HCT116 (cell line): ENCODE measurements around the gene PPM1F. TPM values are rescaled to one million over a fixed set of nuclear protein-coding genes. Genes with fewer than 3 reads are reported as not detected.

Experiments
- ATAC-seq: fragments of 200-7000 bp; cut with Tn5 transposase; 2 replicates; pipeline ENCODE4 v1.9.1; 2020; ENCODE audit warnings: mild to moderate bottlenecking, moderate library complexity
- BruUV-seq: library from RNA; stranded (reverse); fragments of 400-500 nt; replicated peaks from 2 replicates; lab custom pipeline; 2021; lab: Mats Ljungman, UMichigan
- CTCF ChIA-PET: fragments of 300-600 bp; sonication (Branson Sonifier 250); formaldehyde crosslinking; loops from one replicate; lab custom pipeline; 2021; ENCODE audit warnings: antibody characterized with exemption; lab: Charles Lee
- POLR2A ChIA-PET: fragments of 300-600, 350-600 bp; sonication (Branson Sonifier 250); formaldehyde crosslinking; loops from one replicate; lab custom pipeline; 2021; ENCODE audit warnings: antibody characterized with exemption; lab: Charles Lee
- RAD21 ChIA-PET, 2 experiments: fragments of 300-600 bp; sonication (Branson Sonifier 250); formaldehyde crosslinking; loops; one replicate each; lab custom pipeline; 2023; ENCODE audit warnings: low total read pairs in 2 of 2; ENCODE audit not compliant: uncharacterized antibody in 2 of 2, unreplicated experiment in 2 of 2, low non-redundant PET in 1 of 2; lab: Charles Lee
- DNase-seq: peaks from one replicate; pipeline ENCODE4 v3.0.0-alpha.2; 2010; ENCODE audit warnings: low read depth, low spot score
- H2AFZ ChIP-seq: fragments of 200-600 bp; shearing (Covaris generic), sonication (generic); 2 replicates; pipeline ENCODE4 v1.6.1; 2017; ENCODE audit warnings: low read depth, mixed run types, mixed read lengths, antibody characterized with exemption, low read length; ENCODE audit not compliant: poor library complexity, severe bottlenecking
- H3K27ac ChIP-seq: 2 replicates; pipeline ENCODE4 v1.5.1; 2012; ENCODE audit warnings: low read depth, low read length
- H3K27me3 ChIP-seq: fragments of 200-600 bp; sonication (generic); 2 replicates; pipeline ENCODE4 v1.6.1; 2016; ENCODE audit warnings: mixed run types, low read length, mixed read lengths; ENCODE audit not compliant: insufficient read depth
- H3K36me3 ChIP-seq, 2 experiments: fragments of 200-500 bp in 1 of 2; fragments of 200-600 bp in 1 of 2; sonication (Bioruptor generic) in 1 of 2; sonication (generic) in 1 of 2; 2 replicates each; pipeline versions ENCODE4 v1.5.1 to v1.6.1; 2014 to 2016; ENCODE audit warnings: low read length in 2 of 2, inconsistent platforms in 1 of 2, mixed read lengths in 1 of 2, mixed run types in 1 of 2; ENCODE audit not compliant: insufficient read depth in 2 of 2, control insufficient read depth in 1 of 2
- H3K4me1 ChIP-seq, 2 experiments: fragments of 200-600 bp in 1 of 2; sonication (generic) in 1 of 2; 2 replicates each; pipeline versions ENCODE4 v1.5.1 to v1.6.1; 2012 to 2017; ENCODE audit warnings: low read length in 2 of 2, inconsistent platforms in 1 of 2, mild to moderate bottlenecking in 1 of 2, mixed read lengths in 1 of 2, mixed run types in 1 of 2, moderate library complexity in 1 of 2; ENCODE audit not compliant: insufficient read depth in 2 of 2, control insufficient read depth in 1 of 2
- H3K4me2 ChIP-seq: fragments of 200-600 bp; sonication (generic); 2 replicates; pipeline ENCODE4 v1.6.1; 2017; ENCODE audit warnings: mixed run types, low read length, mixed read lengths
- H3K4me3 ChIP-seq, 2 experiments: fragments of 200-600 bp in 1 of 2; sonication (generic) in 1 of 2; replicated peaks in 1 of 2; 2 replicates each; pipeline ENCODE4 v1.5.1; 2011 to 2016; ENCODE audit warnings: low read length in 2 of 2, control low read depth in 1 of 2, low read depth in 1 of 2, mild to moderate bottlenecking in 1 of 2, mixed read lengths in 1 of 2, mixed run types in 1 of 2
- H3K79me2 ChIP-seq: fragments of 200-600 bp; sonication (generic); 2 replicates; pipeline ENCODE4 v1.6.1; 2017; ENCODE audit warnings: mild to moderate bottlenecking, mixed run types, low read length, moderate library complexity, mixed read lengths; ENCODE audit not compliant: insufficient read depth
- H3K9ac ChIP-seq: fragments of 200-600 bp; sonication (generic); 2 replicates; pipeline ENCODE4 v1.6.1; 2016; ENCODE audit warnings: low read length, mixed read lengths
- H3K9me2 ChIP-seq: fragments of 200-600 bp; sonication (generic), shearing (Covaris generic); 2 replicates; pipeline ENCODE4 v1.6.1; 2017; ENCODE audit warnings: mixed run types, mild to moderate bottlenecking, moderate library complexity; ENCODE audit not compliant: insufficient read depth
- H3K9me3 ChIP-seq, 2 experiments: fragments of 200-500 bp in 1 of 2; fragments of 200-600 bp in 1 of 2; sonication (Bioruptor generic) in 1 of 2; sonication (generic) in 1 of 2; 2 replicates each; pipeline ENCODE4 v1.6.1; 2014 to 2017; ENCODE audit warnings: low read length in 2 of 2, mixed read lengths in 2 of 2, inconsistent platforms in 1 of 2, low read depth in 1 of 2, mild to moderate bottlenecking in 1 of 2, mixed run types in 1 of 2, moderate library complexity in 1 of 2; ENCODE audit not compliant: control insufficient read depth in 1 of 2, insufficient read depth in 1 of 2
- H4K20me1 ChIP-seq: fragments of 200-600 bp; sonication (generic), shearing (Covaris generic); 2 replicates; pipeline ENCODE4 v1.6.1; 2017; ENCODE audit warnings: mixed run types, mild to moderate bottlenecking, moderate library complexity; ENCODE audit not compliant: insufficient read depth
- EGR1 ChIP-seq: IDR thresholded peaks from 2 replicates; pipeline ENCODE4 v1.6.1; 2012; ENCODE audit warnings: low read depth
- RAD21 ChIP-seq: IDR thresholded peaks from 2 replicates; pipeline ENCODE4 v1.6.1; 2012; ENCODE audit warnings: low read depth, mild to moderate bottlenecking
- SIN3A ChIP-seq: IDR thresholded peaks from 2 replicates; pipeline ENCODE4 v1.6.1; 2012; ENCODE audit warnings: low read depth
- intact Hi-C: fragments of 100-400 bp; cut with micrococcal nuclease; formaldehyde crosslinking; loops from 2 replicates; pipeline ENCODE4 v1.10.0; 2022
- total RNA-seq: library from RNA; stranded (reverse); gene quantifications from one replicate; pipeline ENCODE4 v1.2.1, GENCODE V29; 2021; ENCODE audit not compliant: unreplicated experiment
- TF ChIP-seq, protein P1 (sequence below), 3 experiments: fragments of 200-600 bp in 1 of 3; sonication (generic) in 1 of 3; IDR thresholded peaks in 2 of 3; conservative IDR thresholded peaks in 1 of 3; 2 replicates each; pipeline ENCODE4 v1.5.1; 2012 to 2017; ENCODE audit warnings: low read depth in 2 of 3, low read length in 2 of 3, antibody characterized with exemption in 1 of 3, borderline replicate concordance in 1 of 3, control low read depth in 1 of 3, mild to moderate bottlenecking in 1 of 3, mixed read lengths in 1 of 3, mixed run types in 1 of 3, moderate library complexity in 1 of 3; ENCODE audit not compliant: insufficient read depth in 1 of 3

The PPM1F gene
- total RNA-seq, 1 experiment from 2014 or later: 27.3 TPM

DNA sequence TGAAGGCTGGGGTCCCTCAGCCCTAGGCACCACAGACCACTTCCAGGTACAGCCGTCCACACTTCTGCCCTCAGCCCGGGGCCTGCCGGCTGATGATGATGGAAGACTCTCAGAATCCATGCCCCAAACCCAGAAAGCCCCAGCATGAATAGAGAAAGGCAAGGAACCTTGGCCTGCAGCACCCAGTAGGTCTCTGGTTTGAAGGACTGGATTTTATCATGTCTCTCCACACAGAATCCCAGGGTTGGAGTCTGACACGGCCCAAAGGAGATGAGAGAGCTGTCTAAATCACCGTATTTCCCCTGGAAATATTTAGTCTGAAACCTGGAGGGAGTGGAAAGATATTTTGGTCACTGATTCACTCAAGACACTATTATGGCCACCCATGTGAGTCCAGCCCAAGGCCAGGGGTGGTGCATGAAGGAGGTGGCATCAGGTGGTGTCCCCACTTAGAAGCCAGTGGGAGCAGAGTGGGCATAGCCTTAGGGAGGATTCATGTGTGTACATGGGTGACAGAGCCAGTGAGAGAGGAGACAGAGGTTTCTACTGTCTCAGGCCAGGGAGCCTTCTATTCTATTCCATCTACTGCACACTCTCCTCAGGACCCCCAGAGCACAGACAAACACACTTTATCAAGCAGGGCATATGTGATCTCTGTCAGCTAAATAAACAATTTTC lies 15.9 kb upstream of the PPM1F start:
- H3K9me3 ChIP-seq: no peaks in the 10 kb centered on the region
- no peak for ATAC-seq
- H3K27me3 ChIP-seq: no peaks in the 10 kb centered on the region
- H3K4me3 ChIP-seq: no peak overlapping the region
- RAD21 ChIA-PET: no interaction called here
- H3K79me2 ChIP-seq: no peaks in the 10 kb centered on the region
- no peak overlapping the region for H3K9ac ChIP-seq
- peaks cover 50 to 53% of the 10 kb centered on the region in 2 experiments for H3K36me3 ChIP-seq
- no peak overlapping the region for H3K4me2 ChIP-seq
- no TSS peak for BruUV-seq
- POLR2A ChIA-PET: no interaction called here
- H3K27ac ChIP-seq: no peak overlapping the region
- TF ChIP-seq EGR1: no peak
- TF ChIP-seq, protein P1, sequence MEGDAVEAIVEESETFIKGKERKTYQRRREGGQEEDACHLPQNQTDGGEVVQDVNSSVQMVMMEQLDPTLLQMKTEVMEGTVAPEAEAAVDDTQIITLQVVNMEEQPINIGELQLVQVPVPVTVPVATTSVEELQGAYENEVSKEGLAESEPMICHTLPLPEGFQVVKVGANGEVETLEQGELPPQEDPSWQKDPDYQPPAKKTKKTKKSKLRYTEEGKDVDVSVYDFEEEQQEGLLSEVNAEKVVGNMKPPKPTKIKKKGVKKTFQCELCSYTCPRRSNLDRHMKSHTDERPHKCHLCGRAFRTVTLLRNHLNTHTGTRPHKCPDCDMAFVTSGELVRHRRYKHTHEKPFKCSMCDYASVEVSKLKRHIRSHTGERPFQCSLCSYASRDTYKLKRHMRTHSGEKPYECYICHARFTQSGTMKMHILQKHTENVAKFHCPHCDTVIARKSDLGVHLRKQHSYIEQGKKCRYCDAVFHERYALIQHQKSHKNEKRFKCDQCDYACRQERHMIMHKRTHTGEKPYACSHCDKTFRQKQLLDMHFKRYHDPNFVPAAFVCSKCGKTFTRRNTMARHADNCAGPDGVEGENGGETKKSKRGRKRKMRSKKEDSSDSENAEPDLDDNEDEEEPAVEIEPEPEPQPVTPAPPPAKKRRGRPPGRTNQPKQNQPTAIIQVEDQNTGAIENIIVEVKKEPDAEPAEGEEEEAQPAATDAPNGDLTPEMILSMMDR (IDR thresholded peaks at IDR 0.05 in 2 of 3, conservative IDR thresholded peaks at IDR 0.05 in 1 of 3; ENCODE audit: borderline replicate concordance in 1 of 3, insufficient read depth in 1 of 3, low read depth in 2 of 3, low read length in 2 of 3): no peak
- TF ChIP-seq SIN3A: no peak
- no peak for TF ChIP-seq RAD21
- TF ChIP-seq, all 23 proteins: peak for 0
- DNase-seq: no peak
- intact Hi-C loops: no loop called here
- H4K20me1 ChIP-seq: no peaks in the 10 kb centered on the region
- H3K4me1 ChIP-seq: no peaks in the 10 kb centered on the region
- H3K9me2 ChIP-seq: no peaks in the 10 kb centered on the region
- CTCF ChIA-PET: no interaction called here
- no peak overlapping the region for H2AFZ ChIP-seq

DNA sequence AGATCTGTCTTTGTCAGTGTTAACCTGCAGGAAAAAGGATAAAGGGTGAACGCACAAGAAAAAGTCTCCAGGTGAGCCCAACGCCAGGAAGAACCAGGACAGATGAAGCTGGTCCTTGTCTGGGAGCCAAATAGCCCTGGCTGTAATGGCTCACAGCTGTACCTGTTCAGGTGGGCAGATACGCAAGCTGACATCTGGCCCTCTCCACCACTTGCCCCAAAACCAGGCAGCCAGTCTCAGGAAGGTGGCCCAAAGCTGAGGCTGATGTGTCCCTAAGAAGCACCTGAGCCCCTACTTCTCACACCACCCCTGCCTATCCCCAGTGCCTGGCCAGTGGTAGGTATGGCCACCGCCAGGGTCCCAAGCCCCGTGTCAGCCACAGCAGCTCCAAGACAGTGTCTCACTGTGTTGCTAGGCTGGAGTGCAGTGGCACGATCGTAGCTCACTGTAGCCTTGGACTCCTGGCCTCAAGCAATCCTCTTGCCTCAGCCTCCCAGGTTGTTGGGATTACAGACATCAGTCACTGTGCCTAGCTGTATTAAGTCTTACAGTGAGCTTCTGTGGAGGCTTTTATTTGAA lies 15.1 kb upstream of the PPM1F start:
- ChIA-PET RAD21 (no interaction called here), POLR2A (no interaction called here), CTCF (no interaction called here)
- Histone ChIP-seq H3K4me1 (no peaks in the 10 kb centered on the region), H3K9me3 (no peaks in the 10 kb centered on the region), H3K9me2 (no peaks in the 10 kb centered on the region), H3K9ac (no peak overlapping the region), H3K36me3 (peaks cover 53 to 57% of the 10 kb centered on the region in 2 experiments), H4K20me1 (no peaks in the 10 kb centered on the region), H3K79me2 (no peaks in the 10 kb centered on the region), H3K27me3 (no peaks in the 10 kb centered on the region), H3K27ac (no peak overlapping the region), H3K4me3 (no peak overlapping the region), H2AFZ (no peak overlapping the region), H3K4me2 (no peak overlapping the region)
- TF ChIP-seq SIN3A: no peak
- intact Hi-C loops: no loop called here
- DNase-seq (no peak), ATAC-seq (no peak)
- no TSS peak for BruUV-seq
